ENCODE measurements around the gene CNNM2.

CNNM2 gene

GRCh38 chr10:103072891-103073290, 154.8 kb downstream of the CNNM2 start:
- H3K4me1 ChIP-seq (ENCODE audit: insufficient read depth, low read length): no peaks in the 10 kb centered on the region

GRCh38 chr10:103077020-103077419, 158.9 kb downstream of the CNNM2 start:
- Histone ChIP-seq H3K9me3 (ENCODE audit: control insufficient read depth, insufficient read depth, low read length) (no peaks in the 10 kb centered on the region), H3K9ac (ENCODE audit: low read depth, low read length) (no peak overlapping the region), H3K36me3 (ENCODE audit: insufficient read depth, low read length) (no peaks in the 10 kb centered on the region), H3K4me1 (ENCODE audit: insufficient read depth, low read length) (no peaks in the 10 kb centered on the region)

More at GRCh38 chr10:103072891-103073290, 154.8 kb downstream of the CNNM2 start:
- H3K9ac ChIP-seq (ENCODE audit: low read depth, low read length): no peak overlapping the region
- H3K9me3 ChIP-seq (ENCODE audit: control insufficient read depth, insufficient read depth, low read length): no peaks in the 10 kb centered on the region
- no peaks in the 10 kb centered on the region for H3K36me3 ChIP-seq (ENCODE audit: insufficient read depth, low read length)

DNA sequence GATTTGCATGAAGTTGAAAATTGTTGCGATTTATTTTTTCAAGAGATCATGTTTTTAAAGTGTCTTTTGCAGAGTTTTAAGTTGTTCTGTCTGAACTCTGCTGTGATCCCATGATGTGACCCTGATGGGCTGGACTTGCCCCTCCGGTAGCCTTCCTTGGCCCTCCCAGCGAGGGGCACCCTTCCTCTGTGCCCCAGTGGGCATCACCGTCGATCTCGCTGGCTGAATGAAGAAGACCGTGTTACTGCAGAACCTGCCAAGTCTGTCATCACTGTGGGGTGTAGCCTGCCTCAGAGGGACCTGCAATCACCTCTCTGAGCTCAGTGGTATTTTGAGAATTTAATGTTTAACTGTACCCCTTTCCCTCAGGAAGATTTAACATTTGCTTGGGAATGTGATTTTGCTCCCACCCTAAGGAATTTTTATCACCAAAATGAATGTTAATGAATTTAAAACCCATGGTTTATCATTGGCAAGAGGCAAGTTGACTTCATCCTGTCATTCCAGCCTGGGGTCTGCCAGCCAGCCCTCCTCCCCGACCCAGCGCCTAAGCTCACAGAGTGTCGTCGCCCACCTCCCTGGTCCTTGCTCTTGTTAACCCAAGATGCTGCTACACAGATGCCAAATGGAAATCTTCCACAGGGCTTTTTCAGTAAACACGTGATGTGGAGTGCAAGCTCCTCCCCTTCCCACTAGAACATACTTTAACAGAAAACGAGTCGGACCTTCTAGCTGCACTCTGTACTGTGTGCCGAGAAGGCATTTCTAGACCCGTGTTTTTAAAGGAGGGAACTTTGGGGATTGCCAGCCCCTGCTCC, 159.6 kb downstream of the CNNM2 start:
- Histone ChIP-seq H3K9me3 (ENCODE audit: control insufficient read depth, insufficient read depth, low read length) (no peaks in the 10 kb centered on the region), H3K36me3 (ENCODE audit: insufficient read depth, low read length) (peaks cover 2% of the 10 kb centered on the region; the same call in 1 of the 2 replicates), H3K9ac (ENCODE audit: low read depth, low read length) (no peak overlapping the region), H3K4me1 (ENCODE audit: insufficient read depth, low read length) (no peaks in the 10 kb centered on the region)

DNA sequence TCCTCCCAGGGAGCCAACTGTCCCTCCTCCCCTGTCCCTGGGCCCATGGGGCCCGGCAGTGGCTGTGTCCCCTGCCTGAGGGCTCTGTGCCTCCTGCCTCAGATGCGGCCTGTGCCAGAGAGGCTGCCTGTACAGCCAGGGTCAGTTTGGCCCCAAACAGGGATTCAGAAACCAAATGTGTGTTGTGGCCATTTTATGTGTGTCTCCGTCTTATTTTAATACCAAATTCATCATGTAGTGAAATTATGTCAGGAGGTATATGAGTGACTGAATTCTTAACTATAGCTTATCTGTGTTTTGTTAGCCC, 160.2 kb downstream of the CNNM2 start:
- Histone ChIP-seq H3K9ac (ENCODE audit: low read depth, low read length) (no peak overlapping the region), H3K9me3 (ENCODE audit: control insufficient read depth, insufficient read depth, low read length) (no peaks in the 10 kb centered on the region), H3K36me3 (ENCODE audit: insufficient read depth, low read length) (peaks cover 2% of the 10 kb centered on the region; the same call in 1 of the 2 replicates), H3K4me1 (ENCODE audit: insufficient read depth, low read length) (no peaks in the 10 kb centered on the region)

- Histone ChIP-seq H3K36me3 (ENCODE audit: insufficient read depth, low read length) (peaks cover 2% of the 10 kb centered on the region; the same call in 1 of the 2 replicates), H3K9ac (ENCODE audit: low read depth, low read length) (no peak overlapping the region), H3K9me3 (ENCODE audit: control insufficient read depth, insufficient read depth, low read length) (no peaks in the 10 kb centered on the region), H3K4me1 (ENCODE audit: insufficient read depth, low read length) (no peaks in the 10 kb centered on the region)
Measured at GRCh38 chr10:103078676-103079075, 160.6 kb downstream of the CNNM2 start.

- no peaks in the 10 kb centered on the region for H3K4me1 ChIP-seq (ENCODE audit: insufficient read depth, low read length)
- H3K36me3 ChIP-seq (ENCODE audit: insufficient read depth, low read length): peaks cover 2% of the 10 kb centered on the region; the same call in 1 of the 2 replicates
- no peak overlapping the region for H3K9ac ChIP-seq (ENCODE audit: low read depth, low read length)
- no peaks in the 10 kb centered on the region for H3K9me3 ChIP-seq (ENCODE audit: control insufficient read depth, insufficient read depth, low read length)
Measured at GRCh38 chr10:103079100-103079499, 161.0 kb downstream of the CNNM2 start.

DNA sequence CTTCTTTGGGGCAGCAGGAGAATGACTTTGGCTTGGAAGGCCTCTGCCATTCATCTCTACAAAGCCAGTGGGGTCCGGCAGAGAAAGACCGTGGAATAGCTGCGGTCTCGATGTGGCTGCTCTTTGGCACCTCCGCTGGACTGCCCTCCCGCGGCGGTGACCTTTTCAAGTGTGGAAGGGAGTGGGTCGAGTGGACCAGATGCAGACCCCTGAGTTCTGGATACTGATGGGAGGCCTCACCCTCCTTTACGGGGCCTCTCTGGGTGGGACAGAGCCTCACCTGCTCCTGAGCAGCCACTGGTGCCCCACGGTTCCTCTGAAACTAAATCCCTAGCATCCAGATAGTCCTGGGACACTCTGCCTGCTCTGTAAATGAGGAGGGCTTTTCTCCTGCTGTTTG, 161.9 kb downstream of the CNNM2 start:
- Histone ChIP-seq H3K9ac (ENCODE audit: low read depth, low read length) (no peak overlapping the region), H3K4me1 (ENCODE audit: insufficient read depth, low read length) (no peaks in the 10 kb centered on the region), H3K36me3 (ENCODE audit: insufficient read depth, low read length) (peaks cover 3% of the 10 kb centered on the region; the same call in 1 of the 2 replicates)

GRCh38 chr10:103080891-103081581, 162.9 kb downstream of the CNNM2 start:
- Histone ChIP-seq H3K9me3 (ENCODE audit: control insufficient read depth, insufficient read depth, low read length) (no peaks in the 10 kb centered on the region), H3K9ac (ENCODE audit: low read depth, low read length) (no peak overlapping the region), H3K36me3 (ENCODE audit: insufficient read depth, low read length) (peaks cover 10% of the 10 kb centered on the region; the same call in 1 of the 2 replicates), H3K4me1 (ENCODE audit: insufficient read depth, low read length) (no peaks in the 10 kb centered on the region)

More for the DNA sequence above, 161.9 kb downstream of the CNNM2 start:
- no peaks in the 10 kb centered on the region for H3K9me3 ChIP-seq (ENCODE audit: control insufficient read depth, insufficient read depth, low read length)

DNA sequence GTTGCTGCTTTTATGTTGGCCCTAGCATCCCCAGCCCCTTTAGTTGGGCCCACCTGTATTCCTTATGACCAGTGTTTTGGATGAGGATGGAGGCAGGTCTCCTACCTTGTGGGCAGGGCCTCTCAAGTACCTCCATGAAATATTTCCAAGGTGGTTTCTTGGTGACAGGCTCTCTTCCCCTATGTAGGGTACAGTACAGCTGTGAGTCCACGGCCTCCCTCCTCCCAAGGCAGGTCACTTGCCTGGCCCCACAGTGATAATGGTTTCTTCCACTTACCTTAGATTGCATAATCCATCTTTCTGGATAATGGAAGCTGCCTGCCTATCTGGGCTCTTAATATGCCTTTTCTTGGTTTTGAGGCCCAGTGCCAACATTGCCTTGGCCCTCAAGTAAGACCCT, 164.6 kb downstream of the CNNM2 start:
- no peaks in the 10 kb centered on the region for H3K9me3 ChIP-seq (ENCODE audit: control insufficient read depth, insufficient read depth, low read length)
- peaks cover 10% of the 10 kb centered on the region; the same call in 1 of the 2 replicates for H3K36me3 ChIP-seq (ENCODE audit: insufficient read depth, low read length)
- H3K9ac ChIP-seq (ENCODE audit: low read depth, low read length): no peak overlapping the region
- H3K4me1 ChIP-seq (ENCODE audit: insufficient read depth, low read length): no peaks in the 10 kb centered on the region

DNA sequence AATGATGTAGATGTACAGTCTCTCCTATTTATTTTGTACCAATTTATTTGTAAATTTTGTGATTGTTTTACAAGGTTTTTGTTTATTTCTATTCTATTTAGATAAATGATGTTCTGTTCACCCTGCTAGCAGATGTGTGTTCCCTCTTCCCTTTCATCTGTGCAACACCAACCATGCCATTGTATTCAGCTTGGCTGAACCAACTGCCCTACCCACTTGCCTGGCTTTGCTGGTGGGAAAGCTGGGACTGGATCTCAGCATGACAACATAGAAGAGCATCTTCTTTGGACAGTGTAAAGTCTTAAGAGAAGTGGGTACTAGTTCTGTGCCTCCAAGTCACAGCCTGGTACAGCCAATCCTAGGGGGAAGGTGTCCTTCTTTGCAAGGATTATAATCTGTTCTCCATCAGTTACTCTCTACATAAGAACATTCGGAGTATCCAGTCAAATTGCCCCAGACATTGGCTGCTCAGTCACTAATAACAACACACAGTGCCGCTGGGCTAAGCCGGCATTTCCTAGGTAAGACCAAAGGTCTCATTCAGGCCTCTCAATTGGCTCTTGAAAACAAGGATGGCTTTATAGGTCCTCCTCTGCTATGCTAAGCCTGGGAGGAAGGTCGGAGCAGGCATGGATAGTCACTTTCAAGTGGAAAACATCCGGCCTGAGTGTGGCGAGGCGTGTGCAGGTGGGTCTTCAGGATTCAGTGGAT, 165.3 kb downstream of the CNNM2 start:
- peaks cover 10% of the 10 kb centered on the region; the same call in 1 of the 2 replicates for H3K36me3 ChIP-seq (ENCODE audit: insufficient read depth, low read length)
- no peaks in the 10 kb centered on the region for H3K9me3 ChIP-seq (ENCODE audit: control insufficient read depth, insufficient read depth, low read length)
- H3K9ac ChIP-seq (ENCODE audit: low read depth, low read length): no peak overlapping the region
- H3K4me1 ChIP-seq (ENCODE audit: insufficient read depth, low read length): no peaks in the 10 kb centered on the region

DNA sequence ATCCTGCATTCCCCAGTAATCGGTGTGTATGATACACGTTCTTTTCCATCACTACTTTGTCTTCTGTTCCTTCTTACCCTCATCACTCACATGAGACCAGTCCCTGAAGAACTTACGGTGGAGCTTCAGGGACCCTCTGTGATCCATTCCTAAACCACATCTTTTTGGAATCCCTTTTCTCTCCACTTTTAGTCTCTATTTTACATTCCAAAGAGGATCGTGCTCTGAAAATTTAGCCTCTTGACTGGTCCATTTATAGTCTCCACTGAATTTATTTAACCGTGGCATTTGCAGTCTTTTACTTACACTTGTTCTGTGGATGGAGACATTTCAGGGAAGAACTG, 165.9 kb downstream of the CNNM2 start:
- Histone ChIP-seq H3K9ac (ENCODE audit: low read depth, low read length) (no peak overlapping the region), H3K4me1 (ENCODE audit: insufficient read depth, low read length) (no peaks in the 10 kb centered on the region), H3K36me3 (ENCODE audit: insufficient read depth, low read length) (peaks cover 10% of the 10 kb centered on the region; the same call in 1 of the 2 replicates), H3K9me3 (ENCODE audit: control insufficient read depth, insufficient read depth, low read length) (no peaks in the 10 kb centered on the region)

GRCh38 chr10:103086261-103086660, 168.2 kb downstream of the CNNM2 start:
- Histone ChIP-seq H3K4me1 (ENCODE audit: insufficient read depth, low read length) (no peaks in the 10 kb centered on the region), H3K9ac (ENCODE audit: low read depth, low read length) (no peak overlapping the region), H3K9me3 (ENCODE audit: control insufficient read depth, insufficient read depth, low read length) (no peaks in the 10 kb centered on the region), H3K36me3 (ENCODE audit: insufficient read depth, low read length) (peaks cover 23% of the 10 kb centered on the region)

- no peak overlapping the region for H3K9ac ChIP-seq (ENCODE audit: low read depth, low read length)
- H3K4me1 ChIP-seq (ENCODE audit: insufficient read depth, low read length): no peaks in the 10 kb centered on the region
- H3K9me3 ChIP-seq (ENCODE audit: control insufficient read depth, insufficient read depth, low read length): no peaks in the 10 kb centered on the region
- peaks cover 28% of the 10 kb centered on the region for H3K36me3 ChIP-seq (ENCODE audit: insufficient read depth, low read length)
Measured at GRCh38 chr10:103086799-103087198, 168.7 kb downstream of the CNNM2 start.

DNA sequence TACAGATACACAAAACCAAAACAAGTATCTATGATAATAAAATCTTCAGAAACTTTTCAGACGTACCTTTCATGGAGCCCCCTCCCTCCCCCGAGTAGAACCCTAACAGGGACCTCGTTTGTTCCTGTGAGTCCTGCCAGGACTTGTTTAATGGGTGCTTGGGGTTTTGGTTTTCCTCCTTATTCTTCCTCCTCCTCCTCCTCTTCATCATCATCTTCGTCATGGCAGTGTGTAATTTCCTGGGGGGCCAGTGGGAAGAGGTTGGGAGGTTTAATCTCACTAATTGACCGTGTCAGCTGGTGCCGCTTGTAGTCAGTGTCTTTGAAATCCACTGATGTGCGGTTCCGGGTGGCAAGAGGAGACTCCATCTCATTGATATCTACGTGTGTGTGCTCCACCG, 171.4 kb downstream of the CNNM2 start:
- Histone ChIP-seq H3K4me1 (ENCODE audit: insufficient read depth, low read length) (no peaks in the 10 kb centered on the region), H3K9me3 (ENCODE audit: control insufficient read depth, insufficient read depth, low read length) (no peaks in the 10 kb centered on the region), H3K9ac (ENCODE audit: low read depth, low read length) (no peak overlapping the region), H3K36me3 (ENCODE audit: insufficient read depth, low read length) (peaks cover 39% of the 10 kb centered on the region)
